HG03354 (cell line): Measurements from ENCODE around the gene TXNL1.
"Not testable (repeated sequence)": the region's sequence is repeated elsewhere in the genome, so short reads cannot be mapped to it uniquely, and the experiment has no call there.

Source experiments
- ATAC-seq: cut with Tn5 transposase; IDR thresholded peaks from one replicate; pipeline ENCODE4 v1.9.1; 2021; ENCODE audit warnings: mild to moderate bottlenecking; ENCODE audit not compliant: unreplicated experiment, poor library complexity, severe bottlenecking

Gene TXNL1

DNA sequence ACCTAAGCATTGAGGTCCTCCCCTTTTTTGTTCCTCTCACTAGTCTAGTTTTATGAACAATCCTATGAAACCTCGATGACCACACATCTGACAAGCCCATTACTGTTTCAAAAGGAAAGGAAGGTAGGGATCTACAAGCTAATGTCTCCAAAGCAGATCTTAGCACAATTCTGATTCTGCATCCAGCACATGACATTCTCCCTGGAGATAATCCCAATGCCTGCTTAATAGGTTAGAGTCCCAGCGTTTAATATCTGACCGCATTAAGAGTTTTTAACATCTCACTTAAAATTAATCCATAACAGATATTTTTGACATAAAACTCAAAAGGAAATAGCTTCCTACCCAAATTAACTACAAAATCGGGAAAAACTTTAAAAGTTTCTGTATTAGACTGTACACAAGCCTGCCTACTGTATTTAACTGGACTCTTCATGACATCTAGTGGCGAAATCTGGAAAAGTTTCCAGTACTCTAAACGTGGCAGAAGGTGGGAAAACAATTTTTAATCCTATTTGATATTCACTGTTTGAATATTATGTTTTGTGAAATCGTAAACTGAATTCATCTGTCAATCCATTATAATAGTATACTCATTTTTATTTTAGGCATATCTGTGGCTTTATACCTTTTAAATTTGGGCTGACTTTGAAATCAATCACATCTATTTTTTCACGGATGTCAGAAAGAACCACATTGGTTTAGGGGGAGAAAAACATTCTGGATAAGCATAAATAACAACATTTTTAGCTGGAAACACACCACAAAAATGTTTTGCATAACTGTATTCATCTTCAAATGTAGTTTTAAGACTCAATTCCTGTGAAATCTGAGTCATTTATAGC is 62.4 kb downstream of the TXNL1 start:
- peak; percentile 51 for ATAC-seq

DNA sequence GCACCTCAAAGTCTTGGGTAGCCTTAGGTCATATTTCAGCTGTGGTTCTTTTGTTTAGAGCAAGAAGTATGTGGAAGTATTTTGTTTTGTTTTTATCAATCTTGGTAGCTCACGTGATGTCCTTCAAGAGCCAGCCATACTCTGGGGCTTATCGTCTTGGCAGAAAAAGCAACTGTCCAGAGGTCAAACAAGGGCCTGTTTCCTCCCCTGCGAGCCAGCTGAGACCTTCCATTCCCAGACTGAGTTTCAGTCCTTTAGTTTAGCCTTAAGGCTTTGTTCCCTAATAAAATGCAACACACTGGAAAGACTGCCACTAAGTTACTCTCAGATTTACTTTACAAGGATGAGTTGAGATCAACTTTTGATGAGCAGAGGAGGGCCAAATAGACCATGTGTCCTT is 63.5 kb downstream of the TXNL1 start:
- ATAC-seq, result no peak

DNA sequence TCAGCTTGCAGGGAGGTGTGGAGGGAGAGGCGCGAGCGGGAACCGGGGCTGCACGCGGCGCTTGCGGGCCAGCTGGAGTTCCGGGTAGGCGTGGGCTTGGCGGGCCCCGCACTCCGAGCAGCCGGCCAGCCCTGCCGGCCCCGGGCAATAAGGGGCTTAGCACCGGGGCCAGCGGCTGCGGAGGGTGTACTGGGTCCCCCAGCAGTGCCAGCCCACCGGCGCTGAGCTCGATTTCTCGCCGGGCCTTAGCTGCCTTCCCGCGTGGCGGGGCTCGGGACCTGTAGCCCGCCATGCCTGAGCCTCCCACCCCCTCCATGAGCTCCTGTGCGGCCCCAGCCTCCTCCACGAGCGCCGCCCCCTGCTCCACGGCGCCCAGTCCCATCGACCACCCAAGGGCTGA is 66.1 kb downstream of the TXNL1 start:
- ATAC-seq, result not testable (repeated sequence)

DNA sequence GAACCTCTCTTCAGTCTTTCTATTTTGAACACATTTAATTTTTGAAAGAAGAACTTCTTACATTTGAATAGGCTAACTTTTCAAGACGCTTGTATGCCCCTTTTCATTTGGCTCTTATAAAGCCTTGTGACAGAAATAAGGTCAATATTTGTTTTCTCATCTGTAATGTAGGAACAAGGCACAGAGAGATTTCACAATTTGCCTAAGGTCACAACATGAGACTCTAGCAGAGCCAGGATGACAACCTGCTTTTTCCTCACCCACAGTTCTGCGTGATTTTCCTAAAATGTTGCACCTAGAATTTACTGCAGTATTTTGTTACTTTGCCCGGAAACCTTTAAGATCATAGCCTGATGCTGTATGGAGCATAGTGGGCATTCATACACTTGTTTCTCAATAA is 67.4 kb downstream of the TXNL1 start:
- ATAC-seq, result no peak

DNA sequence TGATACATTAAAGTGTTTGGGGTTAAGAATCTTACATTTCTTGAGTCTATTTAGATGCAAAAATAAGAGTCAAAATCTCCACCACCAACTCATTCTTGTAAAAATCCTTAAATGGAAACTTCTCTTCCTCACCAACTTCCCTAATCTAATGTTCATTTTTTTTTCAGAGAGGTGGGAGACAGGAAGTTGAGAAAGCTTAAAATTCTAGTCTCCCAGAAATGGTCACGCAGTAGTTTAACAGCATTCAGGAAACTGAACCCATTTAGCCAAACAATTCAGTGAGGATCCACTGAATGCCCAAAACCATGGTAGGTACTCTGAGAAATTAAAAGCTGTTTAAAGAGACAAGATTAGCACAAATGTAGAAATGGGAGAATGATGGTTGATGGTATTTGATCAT is 69.0 kb downstream of the TXNL1 start:
- no peak for ATAC-seq

GRCh38 chr18:56568986-56569385 is 69.4 kb downstream of the TXNL1 start:
- no peak for ATAC-seq

DNA sequence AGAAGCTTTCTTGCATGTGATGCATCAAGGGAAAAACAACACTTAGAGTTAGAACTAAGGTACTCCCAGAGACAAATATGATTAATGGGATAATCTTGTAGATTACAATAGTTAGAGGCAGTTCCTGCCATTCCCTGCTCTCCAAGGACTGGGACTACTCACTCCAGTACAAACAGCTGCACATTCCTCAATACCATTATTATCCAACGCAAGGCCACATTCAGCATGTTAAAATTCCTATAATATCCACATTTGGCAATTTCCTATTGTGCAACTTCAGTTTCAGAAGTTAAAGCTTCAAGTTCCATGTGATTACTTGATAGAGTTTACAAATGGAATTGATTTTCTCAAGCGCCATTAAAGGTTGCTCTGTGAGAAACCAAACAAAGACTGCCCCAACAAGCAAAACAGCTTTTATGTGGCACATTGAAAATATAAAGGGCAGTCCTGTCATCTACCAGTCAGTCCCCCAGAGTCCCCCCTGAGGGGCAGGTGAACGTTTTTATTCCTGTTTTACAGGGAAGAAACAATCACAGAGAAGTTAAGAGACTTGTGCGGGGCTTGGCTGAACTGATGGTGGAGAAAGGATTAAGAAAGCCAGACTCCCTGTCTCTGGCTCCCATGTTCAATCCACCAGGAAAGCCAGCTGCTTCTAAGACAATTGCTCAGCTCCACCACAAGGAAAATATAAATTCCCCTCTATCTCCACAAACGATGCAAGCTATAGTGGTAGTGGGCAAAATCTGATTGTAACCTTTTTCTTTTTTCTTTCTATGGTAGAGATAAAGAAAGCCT is 72.6 kb downstream of the TXNL1 start:
- ATAC-seq, result no peak

DNA sequence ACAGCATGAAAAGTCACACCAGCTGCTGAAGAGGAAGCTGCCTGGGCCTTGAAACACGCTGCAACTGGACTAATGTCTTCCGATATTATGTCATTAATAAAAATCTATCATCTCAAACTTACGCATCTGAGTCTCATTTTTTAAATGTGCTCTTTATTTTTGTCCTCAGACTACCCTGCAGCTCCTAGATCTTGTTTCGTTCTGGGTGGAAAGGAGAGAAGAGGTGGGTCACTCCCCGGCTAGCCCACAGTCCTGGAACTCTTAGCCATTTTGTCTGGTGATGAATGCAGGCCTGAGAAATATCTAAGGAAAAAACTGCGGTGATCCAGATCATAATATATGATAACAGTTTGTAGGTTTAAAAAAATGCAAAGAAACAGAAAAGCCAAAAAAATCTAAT is 73.3 kb downstream of the TXNL1 start:
- no peak for ATAC-seq

GRCh38 chr18:56563568-56563967 is 74.8 kb downstream of the TXNL1 start:
- ATAC-seq, result no peak

GRCh38 chr18:56562479-56562878 is 75.9 kb downstream of the TXNL1 start:
- no peak for ATAC-seq

GRCh38 chr18:56560992-56561391 is 77.4 kb downstream of the TXNL1 start:
- no peak for ATAC-seq

DNA sequence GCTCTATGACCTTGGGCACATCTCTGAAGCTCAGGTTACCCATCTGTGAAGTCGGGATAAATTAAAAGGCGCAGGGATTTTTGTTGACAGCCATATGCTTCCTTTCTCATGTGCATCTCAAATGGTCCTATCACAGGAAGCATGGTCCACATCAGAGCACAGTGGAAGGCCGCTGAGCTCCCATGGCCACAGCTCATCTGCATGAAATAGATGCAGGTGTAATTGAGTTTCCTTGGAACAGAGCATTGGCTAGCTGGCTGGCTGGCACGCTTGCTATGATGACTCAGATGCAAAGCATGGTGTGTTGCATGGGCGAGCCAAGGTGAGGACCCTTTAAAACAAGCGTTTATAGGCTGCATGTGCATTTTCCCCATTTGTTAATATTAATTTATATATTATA is 79.3 kb downstream of the TXNL1 start:
- no peak for ATAC-seq

GRCh38 chr18:56556907-56557306 is 81.5 kb downstream of the TXNL1 start:
- ATAC-seq, result no peak

- ATAC-seq, result no peak
These were observed 88.3 kb downstream of the TXNL1 start for GRCh38 chr18:56550121-56550520.
